Skeletal muscle satellite cell (primary cell): Measurements from ENCODE around the gene KRTAP1-1. TPM values are rescaled to one million over a fixed set of nuclear protein-coding genes. Genes with fewer than 3 reads are reported as not detected.
"Not testable (repeated sequence)": the region's sequence is repeated elsewhere in the genome, so short reads cannot be mapped to it uniquely, and the experiment has no call there.

Experiments
- H3K27me3 ChIP-seq: 2 replicates; pipeline ENCODE4 v1.7.0; 2013; ENCODE audit warnings: low read length; ENCODE audit not compliant: control insufficient read depth, insufficient read depth
- H3K36me3 ChIP-seq: 2 replicates; pipeline ENCODE4 v1.7.0; 2013; ENCODE audit warnings: mild to moderate bottlenecking, control low read depth, low read length; ENCODE audit not compliant: insufficient read depth
- H3K4me1 ChIP-seq: 2 replicates; pipeline ENCODE4 v1.7.0; 2013; ENCODE audit warnings: low read length; ENCODE audit not compliant: control insufficient read depth, insufficient read depth
- H3K4me2 ChIP-seq: 2 replicates; pipeline ENCODE4 v1.7.0; 2013; ENCODE audit warnings: mild to moderate bottlenecking, low read length
- H3K4me3 ChIP-seq: 2 replicates; pipeline ENCODE4 v1.7.0; 2013; ENCODE audit warnings: low read length
- H3K9ac ChIP-seq: 2 replicates; pipeline ENCODE4 v1.7.0; 2013; ENCODE audit warnings: mild to moderate bottlenecking, low read depth, low read length, moderate library complexity
- H3K9me3 ChIP-seq: replicated peaks from 2 replicates; pipeline ENCODE4 v1.7.0; 2013; ENCODE audit warnings: mild to moderate bottlenecking, control low read depth, low read length
- total RNA-seq: library from RNA; depleted of rRNA; stranded (reverse); fragments of >200 nt; gene quantifications from 2 replicates; pipeline ENCODE4 v1.2.3, GENCODE V29; 2012; rRNA removed

The KRTAP1-1 gene, protein sequence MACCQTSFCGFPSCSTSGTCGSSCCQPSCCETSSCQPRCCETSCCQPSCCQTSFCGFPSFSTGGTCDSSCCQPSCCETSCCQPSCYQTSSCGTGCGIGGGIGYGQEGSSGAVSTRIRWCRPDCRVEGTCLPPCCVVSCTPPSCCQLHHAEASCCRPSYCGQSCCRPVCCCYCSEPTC
- total RNA-seq = not detected in 2 replicates

DNA sequence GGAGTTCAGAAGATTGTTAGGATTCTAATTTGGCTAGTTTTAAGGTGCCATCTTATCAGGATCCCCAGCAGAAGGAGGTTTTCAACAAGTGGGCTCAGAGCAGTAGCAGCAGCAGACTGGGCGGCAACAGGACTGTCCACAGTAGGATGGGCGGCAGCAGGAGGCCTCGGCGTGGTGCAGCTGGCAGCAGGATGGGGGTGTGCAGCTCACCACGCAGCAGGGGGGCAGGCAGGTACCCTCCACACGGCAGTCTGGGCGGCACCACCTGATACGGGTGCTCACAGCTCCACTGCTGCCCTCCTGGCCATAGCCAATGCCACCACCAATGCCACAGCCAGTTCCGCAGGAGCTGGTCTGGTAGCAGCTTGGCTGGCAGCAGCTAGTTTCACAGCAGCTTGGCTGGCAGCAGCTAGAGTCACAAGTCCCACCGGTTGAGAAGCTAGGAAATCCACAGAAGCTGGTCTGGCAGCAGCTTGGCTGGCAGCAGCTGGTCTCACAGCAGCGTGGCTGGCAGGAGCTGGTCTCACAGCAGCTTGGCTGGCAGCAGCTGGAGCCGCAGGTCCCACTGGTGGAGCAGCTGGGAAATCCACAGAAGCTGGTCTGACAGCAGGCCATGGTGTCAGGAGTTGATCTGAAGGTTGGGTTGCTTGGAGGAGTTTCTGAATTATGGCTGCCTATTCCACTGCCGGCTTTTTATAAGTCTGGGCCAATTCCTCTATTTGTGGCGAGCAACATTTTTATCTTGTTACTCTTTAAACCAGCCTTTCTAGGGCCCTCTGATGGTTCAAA lies at the start of gene KRTAP1-1:
TSS of gene KRTAP1-1 (minus strand) at position 668 of the 789 bp plus-strand sequence. CDS start at position 615, 53 bp downstream.
- Histone ChIP-seq H3K9ac (peak within 1 kb of the TSS; percentile 59), H3K4me3 (peak within 1 kb of the TSS; percentile 44), H3K4me1 (peaks cover 14% of the 10 kb centered on the region), H3K4me2 (peak within 1 kb of the TSS; percentile 65)
- not testable (repeated sequence) for H3K27me3 ChIP-seq, H3K9me3 ChIP-seq, H3K36me3 ChIP-seq

DNA sequence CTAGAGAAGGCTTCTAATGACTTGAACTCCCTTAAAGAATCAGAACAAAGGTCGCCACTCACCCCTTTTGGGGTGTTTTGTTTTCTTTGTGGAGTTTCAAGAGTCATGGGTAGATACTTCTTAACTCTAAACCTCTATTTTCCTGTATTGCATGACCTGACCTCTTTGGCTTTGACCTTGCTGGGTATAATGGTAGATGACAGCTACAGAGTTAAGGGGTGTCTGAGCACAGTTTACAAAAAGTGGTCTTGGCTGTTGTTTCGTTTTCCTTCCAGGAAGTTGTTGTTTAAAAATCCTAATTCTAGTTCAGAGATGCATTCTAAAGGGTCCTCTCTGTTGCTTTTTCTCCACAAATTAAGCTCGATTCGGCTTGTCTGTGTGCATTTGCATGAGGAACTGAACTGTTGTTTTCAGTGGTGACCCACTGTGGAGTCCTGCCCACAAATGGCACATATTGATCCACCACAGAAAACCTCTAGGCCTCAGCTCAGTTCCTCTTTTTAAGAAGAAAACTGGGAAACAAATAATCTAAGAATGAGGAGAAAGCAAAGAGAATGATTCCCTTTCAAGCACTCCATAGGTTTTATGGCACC lies 47.6 kb upstream of the KRTAP1-1 start:
- H3K9ac ChIP-seq, H3K36me3 ChIP-seq, H3K4me2 ChIP-seq, H3K4me1 ChIP-seq, H3K9me3 ChIP-seq, H3K27me3 ChIP-seq, H3K4me3 ChIP-seq: not testable (repeated sequence)

DNA sequence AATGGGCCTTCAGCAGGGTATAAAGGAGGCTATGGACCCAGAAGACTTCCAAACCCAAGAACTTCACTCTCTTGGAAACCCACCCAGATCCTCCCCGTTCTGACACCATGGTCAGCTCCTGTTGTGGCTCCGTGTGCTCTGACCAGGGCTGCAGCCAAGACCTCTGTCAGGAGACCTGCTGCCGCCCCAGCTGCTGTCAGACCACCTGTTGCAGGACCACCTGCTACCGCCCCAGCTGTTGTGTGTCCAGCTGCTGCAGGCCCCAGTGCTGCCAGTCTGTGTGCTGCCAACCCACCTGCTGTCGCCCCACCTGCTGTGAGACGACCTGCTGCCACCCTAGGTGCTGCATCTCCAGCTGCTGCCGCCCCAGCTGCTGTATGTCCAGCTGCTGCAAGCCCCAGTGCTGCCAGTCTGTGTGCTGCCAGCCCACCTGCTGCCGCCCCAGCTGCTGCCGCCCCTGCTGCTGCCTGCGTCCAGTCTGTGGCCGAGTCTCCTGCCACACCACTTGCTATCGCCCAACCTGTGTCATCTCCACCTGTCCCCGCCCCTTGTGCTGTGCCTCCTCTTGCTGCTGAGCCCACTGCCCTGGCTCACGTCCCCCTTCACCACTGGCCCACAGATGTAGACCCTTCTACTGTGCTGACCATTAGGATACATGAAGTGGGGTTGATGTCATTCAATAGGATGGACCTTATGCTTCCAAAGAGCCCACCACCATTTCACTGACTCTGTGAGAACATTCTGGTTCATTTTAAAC lies 43.0 kb upstream of the KRTAP1-1 start, which contains the start of gene KRTAP4-7:
TSS of gene KRTAP4-7 (plus strand) at position 51 of the 757 bp plus-strand sequence. CDS start at position 108, 57 bp downstream.
- H3K9ac ChIP-seq, H3K36me3 ChIP-seq, H3K9me3 ChIP-seq, H3K27me3 ChIP-seq, H3K4me3 ChIP-seq: not testable (repeated sequence)
- peaks cover 20% of the 10 kb centered on the region for H3K4me1 ChIP-seq
- H3K4me2 ChIP-seq = peak within 1 kb of the TSS; percentile 21

DNA sequence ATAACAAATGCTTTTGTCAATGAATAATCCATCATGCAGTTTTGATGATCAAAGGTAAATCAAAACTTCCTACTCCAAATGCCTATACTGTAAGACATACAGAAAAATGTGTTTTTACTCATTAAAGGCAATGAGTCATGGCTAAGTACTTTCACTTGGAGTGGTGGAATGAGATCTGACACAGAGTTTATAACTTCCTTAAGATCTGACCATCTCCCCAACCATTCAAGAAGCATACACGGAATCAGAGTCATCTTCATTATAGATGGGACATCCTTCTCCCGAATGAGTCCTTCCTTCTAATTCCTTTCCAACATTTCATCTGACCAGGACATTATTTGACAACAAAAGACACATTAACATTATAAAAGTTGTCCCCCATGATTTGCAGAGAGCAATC lies 42.2 kb upstream of the KRTAP1-1 start:
- not testable (repeated sequence) for H3K27me3 ChIP-seq, H3K9ac ChIP-seq, H3K9me3 ChIP-seq, H3K4me3 ChIP-seq, H3K36me3 ChIP-seq
- Histone ChIP-seq H3K4me1 (peaks cover 20% of the 10 kb centered on the region), H3K4me2 (peak overlapping the region; percentile 17)

DNA sequence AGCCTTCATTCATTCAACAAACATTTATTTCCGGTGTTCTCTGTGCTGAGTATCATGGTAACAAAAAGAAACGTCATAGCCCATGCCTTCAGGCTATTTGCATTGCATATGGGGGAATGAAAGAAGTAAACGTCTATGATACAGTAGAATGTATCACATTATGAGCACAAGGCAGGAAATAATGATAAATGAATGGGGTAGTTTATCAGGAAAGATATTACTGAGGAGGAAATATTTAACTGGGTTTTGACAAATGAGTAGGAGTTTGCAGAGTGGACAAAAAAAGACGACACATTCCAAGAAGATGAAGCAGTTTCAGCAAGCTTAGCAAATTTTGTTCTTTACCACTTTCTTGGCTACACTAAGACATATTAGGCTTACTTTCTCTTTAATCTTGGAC lies 41.4 kb upstream of the KRTAP1-1 start:
- Histone ChIP-seq H3K9ac (no peak overlapping the region), H3K4me2 (no peak overlapping the region), H3K9me3 (no peaks in the 10 kb centered on the region), H3K4me3 (no peak overlapping the region), H3K4me1 (peaks cover 20% of the 10 kb centered on the region), H3K36me3 (no peaks in the 10 kb centered on the region), H3K27me3 (no peaks in the 10 kb centered on the region)

DNA sequence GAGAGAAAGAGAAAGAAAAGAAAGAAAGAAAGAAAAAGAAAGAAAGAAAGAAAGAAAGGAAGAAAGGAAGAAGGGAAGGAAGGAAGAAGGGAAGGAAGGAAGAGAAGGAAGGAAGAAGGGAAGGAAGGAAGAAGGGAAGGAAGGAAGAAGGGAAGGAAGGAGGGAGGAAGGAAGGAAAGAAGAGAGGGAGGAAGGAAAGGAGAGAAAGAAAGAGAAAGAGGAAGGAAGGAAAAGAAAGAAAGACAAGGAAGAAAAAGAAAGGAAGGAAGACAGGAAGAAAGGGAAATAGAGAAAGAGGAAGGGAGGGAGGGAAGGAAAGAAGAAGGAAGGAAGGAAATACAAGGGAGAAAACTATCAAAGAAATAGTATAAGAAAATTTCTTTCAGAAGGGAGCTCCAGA lies 35.5 kb upstream of the KRTAP1-1 start:
- H3K9me3 ChIP-seq = no peaks in the 10 kb centered on the region
- no peaks in the 10 kb centered on the region for H3K36me3 ChIP-seq
- no peaks in the 10 kb centered on the region for H3K27me3 ChIP-seq
- peaks cover under 1% of the 10 kb centered on the region for H3K4me1 ChIP-seq
- H3K9ac ChIP-seq = no peak overlapping the region
- H3K4me2 ChIP-seq = no peak overlapping the region
- H3K4me3 ChIP-seq = no peak overlapping the region

DNA sequence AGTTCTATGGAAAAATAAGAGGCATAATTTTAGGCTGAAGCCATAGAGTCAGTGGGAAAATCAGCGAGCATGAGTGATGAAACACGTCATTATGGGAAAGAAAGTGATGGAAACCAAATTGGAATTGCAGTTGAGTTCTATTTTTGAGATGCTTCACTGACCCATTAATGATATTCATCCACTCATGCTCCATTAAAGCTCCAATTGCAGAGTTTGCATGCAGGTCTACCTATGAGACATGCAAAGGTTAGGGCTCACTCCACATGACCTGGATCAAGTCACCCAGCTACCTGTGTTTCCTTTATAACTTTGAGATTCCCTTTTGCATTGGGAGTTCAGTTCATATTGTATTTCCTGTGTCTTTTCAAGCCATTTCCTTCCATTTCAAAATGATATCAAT lies 32.4 kb upstream of the KRTAP1-1 start:
- H3K27me3 ChIP-seq = no peaks in the 10 kb centered on the region
- peaks cover 4% of the 10 kb centered on the region for H3K4me1 ChIP-seq
- no peak overlapping the region for H3K9ac ChIP-seq
- H3K4me3 ChIP-seq = no peak overlapping the region
- H3K9me3 ChIP-seq = no peaks in the 10 kb centered on the region
- no peak overlapping the region for H3K4me2 ChIP-seq
- H3K36me3 ChIP-seq = no peaks in the 10 kb centered on the region

DNA sequence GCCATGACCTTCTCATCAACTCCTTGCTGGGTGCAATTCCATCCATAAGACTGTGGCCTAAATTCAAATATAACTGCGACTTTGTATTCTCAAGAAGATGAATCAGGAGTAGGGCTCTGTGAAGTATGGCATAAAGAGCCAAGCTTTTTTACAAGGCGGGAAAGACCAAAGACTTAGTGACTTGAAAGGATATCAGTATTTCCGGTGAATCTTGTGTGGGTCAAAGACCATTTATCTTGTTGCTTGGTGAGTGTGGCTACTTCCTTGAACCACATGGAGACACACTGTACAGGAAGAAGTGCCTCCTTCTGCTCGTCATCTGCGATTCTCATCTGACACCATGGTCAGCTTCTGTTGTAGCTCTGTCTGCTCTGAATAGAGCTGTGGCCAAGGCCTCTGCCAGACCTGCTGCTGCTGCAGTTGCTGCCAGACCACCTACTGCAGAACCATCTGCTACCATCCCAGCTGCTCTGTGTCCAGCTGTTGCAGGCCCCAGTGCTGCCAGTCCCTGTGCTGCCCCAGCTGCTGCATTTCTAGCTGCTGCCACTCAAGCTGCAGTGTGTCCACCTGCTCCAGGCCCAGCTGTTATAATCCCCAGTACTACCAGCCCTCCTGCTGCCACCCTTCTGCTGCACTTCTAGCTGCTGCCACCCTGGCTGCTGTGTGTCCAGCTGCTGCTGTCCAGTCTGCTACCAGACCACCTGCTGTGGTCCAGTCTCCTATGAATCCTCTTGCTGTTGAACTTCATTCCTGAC lies 30.5 kb upstream of the KRTAP1-1 start:
- peaks cover 5% of the 10 kb centered on the region for H3K4me1 ChIP-seq

DNA sequence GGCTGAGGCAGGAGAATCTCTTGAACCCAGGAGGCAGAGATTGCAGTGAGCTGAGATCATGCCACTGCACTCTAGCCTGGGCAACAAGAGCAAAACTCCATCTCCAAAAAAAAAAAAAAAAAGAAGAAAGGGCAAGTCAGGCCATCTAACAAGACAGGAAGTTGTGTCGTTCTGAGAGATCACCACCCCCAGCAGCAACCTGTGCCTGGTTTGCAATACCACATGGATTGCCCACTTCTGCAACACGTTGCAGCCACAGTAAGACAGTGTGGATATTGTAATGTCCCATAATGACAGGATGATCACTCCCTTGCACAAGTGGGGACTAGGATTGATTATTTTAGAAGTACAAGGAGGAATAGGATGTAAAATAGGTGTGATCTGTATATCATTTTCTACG lies 27.8 kb upstream of the KRTAP1-1 start:
- H3K4me2 ChIP-seq = no peak overlapping the region
- H3K4me3 ChIP-seq = no peak overlapping the region
- peaks cover 15% of the 10 kb centered on the region for H3K4me1 ChIP-seq
- no peaks in the 10 kb centered on the region for H3K36me3 ChIP-seq
- no peaks in the 10 kb centered on the region for H3K27me3 ChIP-seq
- H3K9me3 ChIP-seq = no peaks in the 10 kb centered on the region
- no peak overlapping the region for H3K9ac ChIP-seq

More for the DNA sequence above, 30.5 kb upstream of the KRTAP1-1 start:
- H3K9me3 ChIP-seq = no peaks in the 10 kb centered on the region
- no peaks in the 10 kb centered on the region for H3K27me3 ChIP-seq
- H3K4me3 ChIP-seq = no peak overlapping the region
- H3K9ac ChIP-seq = no peak overlapping the region
- H3K36me3 ChIP-seq = no peaks in the 10 kb centered on the region
- no peak overlapping the region for H3K4me2 ChIP-seq

DNA sequence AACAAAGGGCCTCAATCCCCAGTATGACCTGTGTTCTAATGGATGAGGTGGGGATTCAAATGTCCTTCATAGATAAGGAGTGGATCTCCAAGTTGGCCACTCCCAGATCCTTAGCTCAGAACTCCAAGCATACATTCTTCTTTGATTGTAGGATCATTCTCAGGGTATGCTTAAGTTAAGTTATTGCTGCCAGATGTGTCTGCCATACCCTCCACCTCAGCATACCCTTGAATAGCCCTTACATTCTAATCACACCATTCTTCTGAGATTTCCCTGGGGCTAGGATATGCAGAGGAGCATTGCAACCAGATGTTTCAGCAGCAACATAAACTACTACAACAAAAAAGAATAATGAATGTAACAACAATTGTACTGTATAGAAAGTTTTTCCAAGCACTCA lies 26.0 kb upstream of the KRTAP1-1 start:
- no peaks in the 10 kb centered on the region for H3K9me3 ChIP-seq
- no peak overlapping the region for H3K9ac ChIP-seq
- no peak overlapping the region for H3K4me3 ChIP-seq
- peaks cover 29% of the 10 kb centered on the region for H3K4me1 ChIP-seq
- H3K36me3 ChIP-seq = no peaks in the 10 kb centered on the region
- H3K27me3 ChIP-seq = no peaks in the 10 kb centered on the region
- H3K4me2 ChIP-seq = no peak overlapping the region
